ENCODE data around the gene SHOC1. TPM values are rescaled to one million over a fixed set of nuclear protein-coding genes. Genes with fewer than 3 reads are reported as not detected.

SHOC1 gene
- total RNA-seq, 2 donors from 2014 or later, result not detected

DNA sequence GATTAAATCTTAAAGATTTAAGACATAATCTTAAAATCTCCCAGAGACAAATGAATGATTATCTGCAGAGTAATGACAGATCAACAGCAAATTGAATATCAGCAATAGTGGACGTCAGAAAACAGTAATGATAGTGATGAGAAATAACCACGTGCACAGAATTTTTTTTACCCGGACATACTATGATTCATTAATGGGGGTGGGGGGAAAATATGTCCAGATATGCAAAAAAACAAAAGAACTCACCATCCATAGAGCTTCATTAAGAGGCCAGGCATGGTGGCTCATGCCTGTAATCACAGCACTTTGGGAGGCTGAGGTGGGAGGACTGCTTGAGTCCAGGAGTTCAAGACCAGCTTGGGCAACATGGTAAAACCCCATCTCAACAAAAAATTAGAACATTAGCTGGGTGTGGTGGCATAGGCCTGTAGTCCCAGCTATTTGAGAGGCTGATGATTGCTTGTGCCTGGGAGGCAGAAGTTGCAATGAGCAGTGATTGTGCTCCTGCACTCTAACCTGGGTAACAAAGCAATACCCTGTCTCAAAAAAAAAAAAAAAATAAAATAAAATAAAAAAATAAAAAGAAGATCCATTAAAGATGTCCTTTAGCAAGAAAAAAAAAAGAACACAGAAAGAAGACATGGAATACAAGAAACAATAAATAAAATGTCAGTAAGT, 30.9 kb upstream of the SHOC1 start:
- Histone ChIP-seq H3K4me3 (ENCODE audit: low read length) (no peak overlapping the region), H3K4me1 (ENCODE audit: control insufficient read depth, insufficient read depth, low read length) (no peaks in the 10 kb centered on the region), H3K9me3 (ENCODE audit: control insufficient read depth, low read length) (no peaks in the 10 kb centered on the region), H3K27me3 (ENCODE audit: control insufficient read depth, insufficient read depth, low read length, poor library complexity, severe bottlenecking) (no peaks in the 10 kb centered on the region), H3K36me3 (ENCODE audit: control insufficient read depth, insufficient read depth, low read length) (no peaks in the 10 kb centered on the region), H3K9ac (ENCODE audit: extremely low read depth, low read length, poor library complexity, severe bottlenecking) (no peak overlapping the region), H3K27ac (ENCODE audit: low read depth, low read length) (no peak overlapping the region)
- WGBS, 2 experiments (ENCODE audit: insufficient coverage in 1 of 2, insufficient read length in 1 of 2), result 92% methylated on average over 3 of the region's 3 CpGs; no CpG with 5 or more reads in 1 of the 2 experiments
- Mint-ChIP-seq H3K4me3 (no peak overlapping the region), H3K4me1 (no peaks in the 10 kb centered on the region), H3K9me3 (no peaks in the 10 kb centered on the region), H3K36me3 (ENCODE audit: low read depth) (no peaks in the 10 kb centered on the region), H3K27me3 (ENCODE audit: insufficient read depth) (no peaks in the 10 kb centered on the region), H3K27ac (no peak overlapping the region)
- TF ChIP-seq, protein P1, sequence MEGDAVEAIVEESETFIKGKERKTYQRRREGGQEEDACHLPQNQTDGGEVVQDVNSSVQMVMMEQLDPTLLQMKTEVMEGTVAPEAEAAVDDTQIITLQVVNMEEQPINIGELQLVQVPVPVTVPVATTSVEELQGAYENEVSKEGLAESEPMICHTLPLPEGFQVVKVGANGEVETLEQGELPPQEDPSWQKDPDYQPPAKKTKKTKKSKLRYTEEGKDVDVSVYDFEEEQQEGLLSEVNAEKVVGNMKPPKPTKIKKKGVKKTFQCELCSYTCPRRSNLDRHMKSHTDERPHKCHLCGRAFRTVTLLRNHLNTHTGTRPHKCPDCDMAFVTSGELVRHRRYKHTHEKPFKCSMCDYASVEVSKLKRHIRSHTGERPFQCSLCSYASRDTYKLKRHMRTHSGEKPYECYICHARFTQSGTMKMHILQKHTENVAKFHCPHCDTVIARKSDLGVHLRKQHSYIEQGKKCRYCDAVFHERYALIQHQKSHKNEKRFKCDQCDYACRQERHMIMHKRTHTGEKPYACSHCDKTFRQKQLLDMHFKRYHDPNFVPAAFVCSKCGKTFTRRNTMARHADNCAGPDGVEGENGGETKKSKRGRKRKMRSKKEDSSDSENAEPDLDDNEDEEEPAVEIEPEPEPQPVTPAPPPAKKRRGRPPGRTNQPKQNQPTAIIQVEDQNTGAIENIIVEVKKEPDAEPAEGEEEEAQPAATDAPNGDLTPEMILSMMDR (conservative IDR thresholded peaks at IDR 0.05), result no peak
- DNase-seq, result no peak

DNA sequence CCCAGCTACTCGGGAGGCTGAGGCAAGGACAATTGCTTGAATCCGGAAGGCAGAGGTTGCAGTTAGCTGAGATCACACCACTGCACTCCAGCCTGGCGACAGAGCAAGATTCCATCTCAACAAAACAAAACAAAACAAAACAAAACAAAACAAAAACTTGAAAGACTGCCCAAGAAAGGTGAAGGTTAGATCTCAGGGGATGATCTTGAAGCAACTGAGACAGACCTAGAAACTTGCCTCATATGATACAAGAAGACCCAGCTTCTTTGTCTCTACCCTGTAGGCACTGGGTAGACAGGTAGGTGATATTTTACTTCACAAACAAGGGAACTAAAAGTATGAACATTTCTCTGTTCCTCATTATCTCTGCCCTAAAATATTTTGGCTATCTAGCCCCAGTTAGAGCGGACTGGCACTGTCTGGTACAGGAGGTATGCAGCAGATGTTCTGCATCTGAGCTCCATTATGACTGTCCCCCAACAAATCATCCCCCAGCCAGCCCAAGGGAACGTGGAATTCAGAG, 26.3 kb upstream of the SHOC1 start:
- no peak overlapping the region for H3K27ac Mint-ChIP-seq
- Histone ChIP-seq H3K9ac (ENCODE audit: extremely low read depth, low read length, poor library complexity, severe bottlenecking) (no peak overlapping the region), H3K36me3 (ENCODE audit: control insufficient read depth, insufficient read depth, low read length) (no peaks in the 10 kb centered on the region), H3K4me3 (ENCODE audit: low read length) (no peak overlapping the region), H3K27me3 (ENCODE audit: control insufficient read depth, insufficient read depth, low read length, poor library complexity, severe bottlenecking) (no peaks in the 10 kb centered on the region), H3K4me1 (ENCODE audit: control insufficient read depth, insufficient read depth, low read length) (no peaks in the 10 kb centered on the region), H3K9me3 (ENCODE audit: control insufficient read depth, low read length) (no peaks in the 10 kb centered on the region), H3K27ac (ENCODE audit: low read depth, low read length) (no peak overlapping the region)
- no peaks in the 10 kb centered on the region for H3K27me3 Mint-ChIP-seq (ENCODE audit: insufficient read depth)
- H3K9me3 Mint-ChIP-seq, result no peaks in the 10 kb centered on the region
- H3K4me3 Mint-ChIP-seq, result no peak overlapping the region
- H3K4me1 Mint-ChIP-seq, result no peaks in the 10 kb centered on the region
- no peaks in the 10 kb centered on the region for H3K36me3 Mint-ChIP-seq (ENCODE audit: low read depth)
- 92 to 95% methylated on average over 5 of the region's 5 CpGs for WGBS, 2 experiments (ENCODE audit: insufficient coverage in 1 of 2, insufficient read length in 1 of 2)
- DNase-seq, result no peak
- TF ChIP-seq, protein P1 (conservative IDR thresholded peaks at IDR 0.05), result no peak

DNA sequence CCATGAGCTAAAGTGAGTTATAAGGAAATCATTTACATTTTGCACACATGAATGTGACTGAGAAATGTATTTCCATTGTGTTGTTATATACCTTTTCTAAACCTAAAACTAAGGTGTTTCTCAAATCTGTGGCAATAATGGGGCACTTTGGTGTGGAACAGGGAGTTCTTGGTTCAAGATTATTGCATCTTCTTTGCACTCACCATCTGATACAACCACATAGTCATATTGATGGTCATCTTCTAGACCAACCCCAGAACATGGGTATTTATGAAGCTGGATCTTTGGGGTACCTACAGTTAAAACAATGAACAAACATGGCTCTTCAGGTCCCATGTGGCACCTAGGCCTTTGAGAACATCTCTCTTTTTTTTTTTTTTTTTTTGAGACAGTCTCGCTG, 24.6 kb upstream of the SHOC1 start:
- Histone ChIP-seq H3K9ac (ENCODE audit: extremely low read depth, low read length, poor library complexity, severe bottlenecking) (no peak overlapping the region), H3K27ac (ENCODE audit: low read depth, low read length) (no peak overlapping the region), H3K9me3 (ENCODE audit: control insufficient read depth, low read length) (no peaks in the 10 kb centered on the region), H3K4me1 (ENCODE audit: control insufficient read depth, insufficient read depth, low read length) (no peaks in the 10 kb centered on the region), H3K27me3 (ENCODE audit: control insufficient read depth, insufficient read depth, low read length, poor library complexity, severe bottlenecking) (no peaks in the 10 kb centered on the region), H3K4me3 (ENCODE audit: low read length) (no peak overlapping the region), H3K36me3 (ENCODE audit: control insufficient read depth, insufficient read depth, low read length) (no peaks in the 10 kb centered on the region)
- Mint-ChIP-seq H3K9me3 (no peaks in the 10 kb centered on the region), H3K36me3 (ENCODE audit: low read depth) (no peaks in the 10 kb centered on the region), H3K4me1 (no peaks in the 10 kb centered on the region), H3K4me3 (no peak overlapping the region), H3K27me3 (ENCODE audit: insufficient read depth) (peaks cover 2% of the 10 kb centered on the region), H3K27ac (no peak overlapping the region)
- TF ChIP-seq, protein P1 (conservative IDR thresholded peaks at IDR 0.05), result no peak
- WGBS, 2 experiments (ENCODE audit: insufficient coverage in 1 of 2, insufficient read length in 1 of 2), result 87 to 100% methylated on average over 1 of the region's 1 CpG
- no peak for DNase-seq

Measured in endodermal cell (in vitro differentiated cells).